ENCODE measurements around the gene PIGW. TPM values are rescaled to one million over a fixed set of nuclear protein-coding genes. Genes with fewer than 3 reads are reported as not detected.

Gene PIGW
- total RNA-seq, 4 donors from 2014 or later = 2.7 to 5.7 (median 3.4) TPM

GRCh38 chr17:36535669-36536081, 888 bp downstream of the PIGW start:
- H3K4me3 ChIP-seq = peak overlapping the region; percentile 60 to 85 (median 74)
- 8 to 11% methylated on average over 15 of the region's 15 CpGs for WGBS, 2 donors

DNA sequence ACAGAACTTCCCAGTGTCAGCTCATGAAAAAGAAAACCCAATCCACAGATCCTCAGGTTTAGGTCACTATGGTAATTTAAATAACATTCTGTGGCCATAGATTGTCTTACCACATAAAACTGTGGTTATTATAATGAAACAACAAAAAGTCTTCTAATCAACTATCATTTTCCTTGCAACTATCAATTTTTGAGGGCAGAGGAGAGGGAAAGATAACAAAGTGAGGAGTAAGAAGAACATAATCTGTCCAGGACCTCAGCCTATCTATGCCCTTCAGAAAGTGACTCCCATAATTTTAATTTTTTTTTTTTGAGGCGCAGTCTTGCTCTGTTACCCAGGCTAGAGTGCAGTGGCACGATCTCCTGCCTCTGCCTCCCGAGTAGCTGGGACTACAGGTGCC, 5.9 kb downstream of the PIGW start:
- Histone ChIP-seq H3K27ac (no peak overlapping the region), H3K27me3 (no peaks in the 10 kb centered on the region), H3K36me3 (peaks cover 0 to 21% (median 0%) of the 10 kb centered on the region in 3 donors), H3K9me3 (no peaks in the 10 kb centered on the region), H3K4me3 (no peak overlapping the region), H3K4me1 (peaks cover 0 to 19% (median 11%) of the 10 kb centered on the region in 4 donors)
- no peak for DNase-seq (ENCODE audit: low spot score in 2 of 2)
- TF ChIP-seq EP300 (IDR thresholded peaks at IDR 0.05) = no peak
- no peak for TF ChIP-seq POLR2A (IDR thresholded peaks at IDR 0.05)
- no peak for TF ChIP-seq CTCF (IDR thresholded peaks at IDR 0.05)
- 94 to 99% methylated on average over 3 of the region's 3 CpGs for WGBS, 2 donors

More at GRCh38 chr17:36535669-36536081, 888 bp downstream of the PIGW start:
- no peak for TF ChIP-seq CTCF (IDR thresholded peaks at IDR 0.05)
- peaks cover 0 to 19% (median 8%) of the 10 kb centered on the region in 4 donors for H3K4me1 ChIP-seq
- H3K27me3 ChIP-seq = no peaks in the 10 kb centered on the region
- no peak for DNase-seq (ENCODE audit: low spot score in 2 of 2)
- H3K27ac ChIP-seq = peak overlapping the region; percentile 80 to 96 (median 90)
- H3K9me3 ChIP-seq = no peaks in the 10 kb centered on the region
- peaks cover 0 to 47% (median 0%) of the 10 kb centered on the region in 3 donors for H3K36me3 ChIP-seq

DNA sequence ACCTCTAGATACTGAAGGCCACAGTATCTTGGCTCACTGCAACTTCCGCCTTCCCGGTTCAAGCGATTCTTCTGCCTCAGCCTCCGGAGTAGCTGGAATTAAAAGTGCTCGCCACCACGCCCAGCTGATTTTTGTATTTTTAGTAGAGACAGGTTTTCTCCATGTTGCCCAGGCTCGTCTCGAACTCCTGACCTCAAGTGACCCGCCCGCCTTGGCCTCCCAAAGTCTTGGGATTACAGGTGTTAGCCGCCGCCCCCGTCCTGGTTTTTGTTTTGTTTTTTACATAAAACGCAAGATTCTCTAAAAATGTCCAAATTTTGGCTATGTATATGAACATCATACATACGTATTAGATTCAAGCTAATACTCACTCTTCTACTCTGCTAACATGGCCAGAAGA, 8.0 kb downstream of the PIGW start:
- no peak for DNase-seq (ENCODE audit: low spot score in 2 of 2)
- Histone ChIP-seq H3K4me3 (no peak overlapping the region), H3K9me3 (no peaks in the 10 kb centered on the region), H3K27ac (no peak overlapping the region), H3K36me3 (peaks cover 0 to 12% (median 0%) of the 10 kb centered on the region in 3 donors), H3K27me3 (no peaks in the 10 kb centered on the region), H3K4me1 (peaks cover 0 to 31% (median 27%) of the 10 kb centered on the region in 4 donors)
- 90 to 95% methylated on average over 15 of the region's 15 CpGs for WGBS, 2 donors
- TF ChIP-seq CTCF (IDR thresholded peaks at IDR 0.05) (no peak), EP300 (IDR thresholded peaks at IDR 0.05) (no peak), POLR2A (IDR thresholded peaks at IDR 0.05) (no peak)

GRCh38 chr17:36544044-36544306, 9.2 kb downstream of the PIGW start:
- Histone ChIP-seq H3K4me3 (peak overlapping the region; percentile 93 to 98 (median 96)), H3K4me1 (peaks cover 0 to 43% (median 39%) of the 10 kb centered on the region in 4 donors), H3K27me3 (no peaks in the 10 kb centered on the region), H3K9me3 (no peaks in the 10 kb centered on the region), H3K36me3 (peaks cover 0 to under 1% (median 0%) of the 10 kb centered on the region in 3 donors), H3K27ac (peak overlapping the region; percentile 98 to 100 (median 99))
- no peak for DNase-seq (ENCODE audit: low spot score in 2 of 2)
- TF ChIP-seq POLR2A (IDR thresholded peaks at IDR 0.05) (no peak), EP300 (IDR thresholded peaks at IDR 0.05) (no peak), CTCF (IDR thresholded peaks at IDR 0.05) (peak in 1 of 5 experiments; percentile 28)
- WGBS, 2 donors = 0 to 1% methylated on average over 10 of the region's 10 CpGs

GRCh38 chr17:36544307-36545076, 9.7 kb downstream of the PIGW start, which contains the start of gene GGNBP2:
Gene GGNBP2 (plus strand): TSS chr17:36544919. CDS start chr17:36545725, 806 bp downstream.
- Histone ChIP-seq H3K27ac (peak within 1 kb of the TSS; percentile 98 to 100 (median 99)), H3K4me3 (peak within 1 kb of the TSS; percentile 93 to 98 (median 96)), H3K4me1 (peaks cover 0 to 48% (median 41%) of the 10 kb centered on the region in 4 donors), H3K36me3 (no peaks in the 10 kb centered on the region), H3K9me3 (no peaks in the 10 kb centered on the region), H3K27me3 (no peaks in the 10 kb centered on the region)
- TF ChIP-seq CTCF (IDR thresholded peaks at IDR 0.05) (peak in 1 of 5 experiments; percentile 4), EP300 (IDR thresholded peaks at IDR 0.05) (peak in 1 of 2 donors; percentile 97), POLR2A (IDR thresholded peaks at IDR 0.05) (peak; percentile 71 to 88)
- peak; percentile 82 to 83 for DNase-seq (ENCODE audit: low spot score in 2 of 2)
- WGBS, 2 donors = 0 to 1% methylated on average over 17 to 60 of the region's 71 CpGs

Data from tibial nerve (tissue), 4 donors.